HG03060 (cell line): ENCODE measurements around the gene ZC3HAV1.
A peak's percentile ranks its signal among the peaks of the same experiment; 100 is the strongest.
"Not testable (repeated sequence)": the region's sequence is repeated elsewhere in the genome, so short reads cannot be mapped to it uniquely, and the experiment has no call there.

Experiments
- ATAC-seq: cut with Tn5 transposase; IDR thresholded peaks from one replicate; pipeline ENCODE4 v1.9.1; 2021; ENCODE audit warnings: low read depth, moderate number of reproducible peaks; ENCODE audit not compliant: unreplicated experiment

Gene ZC3HAV1

GRCh38 chr7:139114018-139114417, 4.5 kb upstream of the ZC3HAV1 start:
- ATAC-seq, result no peak

- ATAC-seq, result no peak
These were observed 3.3 kb upstream of the ZC3HAV1 start for GRCh38 chr7:139112741-139113250.

- no peak for ATAC-seq
These were observed 2.8 kb upstream of the ZC3HAV1 start for GRCh38 chr7:139112316-139112715.

GRCh38 chr7:139111811-139112301, 2.3 kb upstream of the ZC3HAV1 start:
- ATAC-seq, result no peak

- ATAC-seq, result no peak
These were observed 1.6 kb upstream of the ZC3HAV1 start for GRCh38 chr7:139111147-139111546.

GRCh38 chr7:139109983-139110411, 477 bp upstream of the ZC3HAV1 start:
- ATAC-seq, result no peak

GRCh38 chr7:139108266-139109187, 993 bp downstream of the ZC3HAV1 start:
- peak; percentile 0 for ATAC-seq

- ATAC-seq, result no peak
These were observed 2.6 kb downstream of the ZC3HAV1 start for GRCh38 chr7:139106959-139107358.

GRCh38 chr7:139106227-139106626, 3.3 kb downstream of the ZC3HAV1 start:
- not testable (repeated sequence) for ATAC-seq

- no peak for ATAC-seq
These were observed 4.0 kb downstream of the ZC3HAV1 start for GRCh38 chr7:139105484-139105883.

GRCh38 chr7:139104091-139104450, 5.4 kb downstream of the ZC3HAV1 start:
- no peak for ATAC-seq

- ATAC-seq, result no peak
These were observed 6.3 kb downstream of the ZC3HAV1 start for GRCh38 chr7:139103057-139103815.

- not testable (repeated sequence) for ATAC-seq
These were observed 7.8 kb downstream of the ZC3HAV1 start for GRCh38 chr7:139101637-139102158.

GRCh38 chr7:139099172-139099947, 10.2 kb downstream of the ZC3HAV1 start:
- no peak for ATAC-seq

GRCh38 chr7:139095194-139095659, 14.3 kb downstream of the ZC3HAV1 start:
- ATAC-seq, result peak; percentile 99

- no peak for ATAC-seq
These were observed 14.9 kb downstream of the ZC3HAV1 start for GRCh38 chr7:139094596-139094995.

- no peak for ATAC-seq
These were observed 15.5 kb downstream of the ZC3HAV1 start for GRCh38 chr7:139094030-139094429.

GRCh38 chr7:139093512-139093911, 16.0 kb downstream of the ZC3HAV1 start:
- ATAC-seq, result not testable (repeated sequence)

GRCh38 chr7:139092090-139092796, 17.3 kb downstream of the ZC3HAV1 start:
- ATAC-seq, result no peak

- no peak for ATAC-seq
These were observed 17.9 kb downstream of the ZC3HAV1 start for GRCh38 chr7:139091677-139091996.
